Brain microvascular endothelial cell (primary cell): ENCODE data around the gene GRP.

ENCODE experiments used
- DNase-seq: peaks from one replicate; pipeline ENCODE4 v3.0.0-alpha.2; 2020
- H3K27ac ChIP-seq: fragments of 250-450 bp; sonication (Bioruptor Pico); 2 replicates; pipeline ENCODE4 v1.5.1; 2020; ENCODE audit warnings: mild to moderate bottlenecking, moderate library complexity
- H3K27me3 ChIP-seq: fragments of 250-450 bp; sonication (Bioruptor Pico); replicated peaks from 2 replicates; pipeline ENCODE4 v1.5.1; 2020; ENCODE audit warnings: mild to moderate bottlenecking
- H3K36me3 ChIP-seq: fragments of 250-450 bp; sonication (Bioruptor Pico); replicated peaks from 2 replicates; pipeline ENCODE4 v1.5.1; 2020; ENCODE audit warnings: mild to moderate bottlenecking
- H3K4me3 ChIP-seq: 2 replicates; pipeline ENCODE4 v1.5.1; 2011; ENCODE audit warnings: low read depth, mild to moderate bottlenecking, control low read depth, low read length, moderate library complexity
- in situ Hi-C: cut with HindIII; loops from 2 replicates; pipeline ENCODE4 v1.10.0; 2017; ENCODE audit warnings: low sequenced_read_pairs, low pct_ligation_motif_present
- TF ChIP-seq, protein P1 (sequence below): IDR thresholded peaks from 2 replicates; pipeline ENCODE4 v1.5.1; 2011; ENCODE audit warnings: low read depth, mild to moderate bottlenecking, moderate library complexity, low read length, control low read depth, inconsistent platforms; ENCODE audit errors: missing control alignments

GRP gene

DNA sequence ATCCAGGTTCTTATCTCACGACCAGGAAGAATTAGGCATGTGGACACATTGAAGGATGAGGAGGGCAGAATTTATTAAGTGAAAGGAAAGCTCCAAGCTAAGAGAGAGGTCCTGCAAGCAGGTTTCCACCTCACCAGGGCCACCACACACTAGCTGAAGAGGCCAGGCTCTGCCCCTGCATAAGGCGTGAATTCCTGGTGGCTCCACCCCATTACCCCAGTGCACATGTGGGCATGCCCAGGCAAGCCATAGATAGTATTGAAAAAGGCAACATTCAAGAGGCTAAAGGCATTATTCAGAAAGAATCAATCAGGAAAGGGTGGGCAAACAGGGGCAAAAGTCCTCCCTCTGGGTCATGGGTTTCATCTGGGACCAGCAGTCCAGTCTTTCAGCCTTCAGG, 30.9 kb upstream of the GRP start:
- in situ Hi-C loops, result no loop called here
- H3K36me3 ChIP-seq, result no peaks in the 10 kb centered on the region
- DNase-seq, result no peak
- H3K4me3 ChIP-seq, result no peak overlapping the region
- peaks cover 3% of the 10 kb centered on the region for H3K27me3 ChIP-seq
- TF ChIP-seq, protein P1, sequence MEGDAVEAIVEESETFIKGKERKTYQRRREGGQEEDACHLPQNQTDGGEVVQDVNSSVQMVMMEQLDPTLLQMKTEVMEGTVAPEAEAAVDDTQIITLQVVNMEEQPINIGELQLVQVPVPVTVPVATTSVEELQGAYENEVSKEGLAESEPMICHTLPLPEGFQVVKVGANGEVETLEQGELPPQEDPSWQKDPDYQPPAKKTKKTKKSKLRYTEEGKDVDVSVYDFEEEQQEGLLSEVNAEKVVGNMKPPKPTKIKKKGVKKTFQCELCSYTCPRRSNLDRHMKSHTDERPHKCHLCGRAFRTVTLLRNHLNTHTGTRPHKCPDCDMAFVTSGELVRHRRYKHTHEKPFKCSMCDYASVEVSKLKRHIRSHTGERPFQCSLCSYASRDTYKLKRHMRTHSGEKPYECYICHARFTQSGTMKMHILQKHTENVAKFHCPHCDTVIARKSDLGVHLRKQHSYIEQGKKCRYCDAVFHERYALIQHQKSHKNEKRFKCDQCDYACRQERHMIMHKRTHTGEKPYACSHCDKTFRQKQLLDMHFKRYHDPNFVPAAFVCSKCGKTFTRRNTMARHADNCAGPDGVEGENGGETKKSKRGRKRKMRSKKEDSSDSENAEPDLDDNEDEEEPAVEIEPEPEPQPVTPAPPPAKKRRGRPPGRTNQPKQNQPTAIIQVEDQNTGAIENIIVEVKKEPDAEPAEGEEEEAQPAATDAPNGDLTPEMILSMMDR, result no peak
- H3K27ac ChIP-seq, result no peak overlapping the region

DNA sequence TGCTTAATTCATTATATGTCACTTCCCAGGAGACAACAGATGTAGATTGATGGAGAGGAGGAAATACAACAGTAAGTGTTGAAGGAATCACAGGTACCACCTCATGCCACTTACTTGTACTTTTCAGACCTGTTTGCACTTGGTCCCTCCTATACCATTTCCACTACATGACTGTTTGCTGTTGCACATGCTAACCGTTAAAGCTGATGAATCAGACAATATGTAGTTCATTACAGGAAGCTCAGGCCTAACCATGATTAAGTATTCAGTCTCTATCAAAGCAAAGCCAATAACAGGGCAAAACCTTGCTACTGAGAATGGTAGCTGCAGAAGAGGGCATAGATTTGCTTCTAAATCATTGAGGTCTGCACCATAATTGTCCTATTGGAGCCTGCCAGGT, 30.2 kb upstream of the GRP start:
- no peak for DNase-seq
- TF ChIP-seq, protein P1, result no peak
- peaks cover 3% of the 10 kb centered on the region for H3K27me3 ChIP-seq
- in situ Hi-C loops, result no loop called here
- H3K4me3 ChIP-seq, result no peak overlapping the region
- H3K27ac ChIP-seq, result no peak overlapping the region
- H3K36me3 ChIP-seq, result no peaks in the 10 kb centered on the region

DNA sequence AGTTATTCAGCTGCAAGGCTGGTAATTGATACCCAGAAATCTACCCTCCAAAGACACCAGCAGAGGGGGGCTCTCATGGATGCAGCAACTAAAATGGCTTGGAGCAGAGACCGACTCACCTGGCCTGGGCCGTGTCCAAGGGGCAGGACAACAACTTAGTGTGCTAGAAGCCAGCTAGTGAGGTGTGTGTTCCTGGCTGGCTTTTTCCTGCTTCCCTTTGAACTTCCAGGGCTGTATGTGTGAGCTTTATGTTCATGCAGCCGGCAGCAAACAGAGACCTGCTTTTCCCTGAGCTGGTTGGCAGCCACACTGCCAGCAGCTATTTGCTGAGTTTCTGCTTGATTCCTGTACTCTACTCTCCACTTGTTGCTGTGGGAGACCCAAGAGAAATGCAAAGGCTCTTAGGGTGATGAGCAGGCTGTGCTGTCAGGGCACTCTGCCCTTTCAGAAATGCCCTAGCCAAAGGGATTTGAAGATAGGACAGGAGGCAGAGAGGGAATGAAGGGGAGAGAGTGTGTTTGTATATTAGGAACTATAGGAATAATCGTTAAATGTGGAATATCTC, 23.7 kb upstream of the GRP start:
- in situ Hi-C loops, result no loop called here
- H3K36me3 ChIP-seq, result no peaks in the 10 kb centered on the region
- H3K4me3 ChIP-seq, result no peak overlapping the region
- peaks cover 14% of the 10 kb centered on the region for H3K27me3 ChIP-seq
- no peak for DNase-seq
- TF ChIP-seq, protein P1, result no peak
- H3K27ac ChIP-seq, result no peak overlapping the region

DNA sequence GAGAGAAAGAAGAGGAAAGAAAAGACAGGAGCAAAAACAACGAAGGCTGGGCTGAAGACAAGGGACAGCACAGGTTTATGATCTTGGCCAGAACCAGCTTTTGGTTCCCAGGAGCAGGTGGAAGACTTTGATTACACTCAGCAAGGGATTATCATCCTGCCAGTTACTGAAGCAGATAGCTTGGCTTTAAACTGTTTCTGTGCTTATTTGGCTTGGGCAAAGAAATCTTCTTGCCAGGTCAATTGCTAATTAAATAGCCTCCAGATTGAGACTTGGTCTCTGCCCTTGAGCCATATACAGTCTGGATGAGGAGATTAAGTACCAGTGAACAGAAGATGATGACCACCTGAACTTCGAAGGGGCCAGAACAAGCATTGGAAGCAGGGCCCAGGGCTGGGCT, 22.3 kb upstream of the GRP start:
- Histone ChIP-seq H3K36me3 (no peaks in the 10 kb centered on the region), H3K27ac (no peak overlapping the region), H3K4me3 (no peak overlapping the region), H3K27me3 (peaks cover 11% of the 10 kb centered on the region)
- no peak for DNase-seq
- in situ Hi-C loops, result no loop called here
- TF ChIP-seq, protein P1, result no peak

DNA sequence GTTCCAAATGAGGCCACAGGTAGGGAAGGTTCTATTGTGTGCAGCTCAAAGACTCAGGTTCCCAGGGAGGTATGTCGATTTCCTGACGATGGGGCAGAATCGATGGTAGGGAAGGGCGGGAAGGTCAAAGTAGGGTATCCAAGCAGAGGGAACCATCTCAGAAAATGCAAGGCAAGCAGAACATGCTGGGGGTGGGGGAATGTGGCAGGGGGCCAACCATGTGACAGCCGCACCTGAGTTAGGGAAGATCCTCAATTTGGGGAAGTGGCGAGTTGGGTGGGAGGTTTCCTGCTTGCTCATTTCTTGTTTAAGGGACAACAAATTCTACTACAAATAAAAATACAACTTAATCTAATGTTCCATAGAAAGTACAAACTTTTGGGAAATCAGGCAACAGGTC, 21.7 kb upstream of the GRP start:
- H3K27ac ChIP-seq, result no peak overlapping the region
- TF ChIP-seq, protein P1, result no peak
- in situ Hi-C loops, result no loop called here
- no peaks in the 10 kb centered on the region for H3K36me3 ChIP-seq
- peaks cover 11% of the 10 kb centered on the region for H3K27me3 ChIP-seq
- H3K4me3 ChIP-seq, result no peak overlapping the region
- no peak for DNase-seq

DNA sequence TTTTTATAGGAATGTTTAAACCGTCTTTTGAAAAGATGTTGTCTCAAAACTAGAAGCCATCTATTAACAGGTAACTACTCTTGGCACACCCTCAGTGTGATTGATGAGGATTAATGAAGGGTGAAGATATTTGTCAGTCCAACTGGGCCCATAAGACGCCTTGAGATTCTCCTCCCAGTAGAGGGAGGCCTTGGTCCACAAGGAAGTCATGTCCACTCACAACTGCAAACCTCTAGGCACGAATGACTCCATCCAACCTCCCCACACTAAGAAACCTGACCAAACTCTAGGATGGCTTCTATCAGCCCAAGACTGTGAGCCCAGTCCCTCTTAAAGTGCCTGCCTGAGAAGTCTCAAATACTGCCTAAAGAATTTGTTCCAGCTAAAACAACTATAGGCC, 19.2 kb upstream of the GRP start:
- Histone ChIP-seq H3K27me3 (peaks cover 14% of the 10 kb centered on the region), H3K4me3 (no peak overlapping the region), H3K36me3 (no peaks in the 10 kb centered on the region), H3K27ac (no peak overlapping the region)
- in situ Hi-C loops, result no loop called here
- TF ChIP-seq, protein P1, result peak; percentile 32
- DNase-seq, result no peak
